ENCODE measurements around the gene TARBP2. TPM values are rescaled to one million over a fixed set of nuclear protein-coding genes. Genes with fewer than 3 reads are reported as not detected.

TARBP2 gene
- polyA plus RNA-seq, 1 of the 3 experiments (the other 2 are of a cell fraction) = 57.8 TPM

DNA sequence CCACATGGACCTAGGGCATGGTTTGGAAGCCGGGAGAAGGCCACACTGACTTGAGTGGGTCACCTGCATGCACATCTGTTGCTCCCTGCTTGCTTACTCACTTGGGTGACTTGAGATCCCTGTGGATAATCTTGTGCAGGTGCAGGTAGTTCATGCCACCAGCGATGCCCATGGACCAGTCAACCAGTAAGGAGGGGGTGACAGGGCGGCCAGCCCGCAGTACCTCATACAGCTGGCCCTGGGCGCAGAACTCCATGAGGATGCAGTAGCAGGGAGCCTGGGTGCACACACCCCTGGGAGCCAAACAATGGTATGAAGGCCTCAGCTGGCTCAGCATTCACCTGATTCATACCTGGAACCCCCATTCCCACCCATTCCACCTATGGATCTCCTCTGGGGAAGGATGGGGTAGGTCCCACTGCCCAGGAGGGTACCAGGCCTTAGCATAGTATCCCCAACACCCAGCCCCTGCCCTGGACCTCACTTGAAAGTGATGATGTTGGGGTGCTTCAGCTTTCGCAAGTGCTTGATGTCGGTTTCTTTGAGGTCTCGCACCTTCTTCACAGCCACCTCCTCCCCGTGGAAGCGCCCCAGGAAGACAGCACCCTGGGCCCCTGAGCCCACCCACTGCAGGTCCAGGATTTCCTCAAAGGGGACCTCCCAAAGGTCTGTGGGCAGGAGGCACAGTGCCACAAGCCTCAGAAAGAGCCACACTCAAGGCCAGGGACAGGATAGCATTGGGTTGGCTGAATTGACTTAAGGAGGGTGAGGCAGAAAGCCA, 14.9 kb upstream of the TARBP2 start (continued):
- TF ChIP-seq NFIC (IDR thresholded peaks at IDR 0.05; ENCODE audit: borderline replicate concordance) = no peak
- TF ChIP-seq TAF1 (IDR thresholded peaks at IDR 0.05; ENCODE audit: borderline replicate concordance, low read depth, low read length) = no peak
- no peak for TF ChIP-seq GATA2 (CRISPR knock-in tag; IDR thresholded peaks at IDR 0.05)
- TF ChIP-seq SMC3 (IDR thresholded peaks at IDR 0.05; ENCODE audit: low read depth, low read length) = no peak
- TF ChIP-seq, protein P1, sequence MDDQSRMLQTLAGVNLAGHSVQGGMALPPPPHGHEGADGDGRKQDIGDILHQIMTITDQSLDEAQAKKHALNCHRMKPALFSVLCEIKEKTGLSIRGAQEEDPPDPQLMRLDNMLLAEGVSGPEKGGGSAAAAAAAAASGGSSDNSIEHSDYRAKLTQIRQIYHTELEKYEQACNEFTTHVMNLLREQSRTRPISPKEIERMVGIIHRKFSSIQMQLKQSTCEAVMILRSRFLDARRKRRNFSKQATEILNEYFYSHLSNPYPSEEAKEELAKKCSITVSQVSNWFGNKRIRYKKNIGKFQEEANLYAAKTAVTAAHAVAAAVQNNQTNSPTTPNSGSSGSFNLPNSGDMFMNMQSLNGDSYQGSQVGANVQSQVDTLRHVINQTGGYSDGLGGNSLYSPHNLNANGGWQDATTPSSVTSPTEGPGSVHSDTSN (IDR thresholded peaks at IDR 0.05) = no peak

DNA sequence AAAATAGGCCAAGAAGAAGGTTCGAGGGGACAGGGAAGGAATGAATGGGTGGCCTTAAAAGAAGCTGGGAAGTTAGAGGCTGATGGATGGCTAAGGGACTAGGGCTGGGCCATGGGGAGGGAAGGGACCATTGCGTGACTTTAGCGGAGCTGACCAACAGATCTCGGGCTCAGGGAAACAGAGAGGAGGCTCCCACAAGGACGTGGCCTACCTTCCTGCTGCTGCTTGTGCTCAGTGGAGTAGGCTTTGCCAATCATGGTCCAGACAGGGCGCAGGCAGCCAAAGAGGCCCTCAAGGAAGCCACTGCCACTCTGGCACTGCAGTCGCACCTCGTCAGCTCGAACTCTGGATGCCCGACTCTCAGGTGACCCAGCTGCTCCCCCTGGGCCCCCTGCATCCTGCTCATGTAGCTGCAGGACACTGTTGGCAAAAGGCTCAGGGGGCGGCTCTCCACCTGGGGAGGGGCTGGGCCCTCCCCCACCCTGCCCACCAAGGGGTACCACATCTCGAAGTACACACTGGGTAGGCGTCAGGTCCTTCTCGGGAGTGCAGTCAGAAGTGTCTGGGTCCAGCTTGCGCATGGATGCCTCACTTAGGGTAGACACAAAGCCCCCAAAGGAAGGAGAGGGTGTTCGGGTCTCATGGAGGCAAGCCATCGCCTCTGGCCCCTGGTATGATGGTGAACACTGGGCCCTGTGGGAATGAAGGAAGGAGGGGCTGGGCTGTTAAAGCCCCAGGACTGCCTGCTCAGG, 14.2 kb upstream of the TARBP2 start:
- CTCF ChIA-PET = interaction anchor here (1.2 to 2.9 kb wide), 2 partner anchors 11 to 22 kb away, joined by 3 to 13 read pairs; no protein-coding TSS in a partner anchor
- POLR2A ChIA-PET = interaction anchor here (1.1 kb wide), 1 partner anchor 8 kb away, joined by 3 read pairs; no protein-coding TSS in a partner anchor

More for the DNA sequence above, 14.2 kb upstream of the TARBP2 start:
- H3K9ac ChIP-seq = no peak overlapping the region
- TF ChIP-seq ELF1 (IDR thresholded peaks at IDR 0.05) (no peak), TAF1 (IDR thresholded peaks at IDR 0.05; ENCODE audit: borderline replicate concordance, low read depth, low read length) (no peak), GATA2 (CRISPR knock-in tag; IDR thresholded peaks at IDR 0.05) (no peak), POLR2AphosphoS5 (IDR thresholded peaks at IDR 0.05; ENCODE audit: low read depth, low read length) (no peak), SMC3 (IDR thresholded peaks at IDR 0.05; ENCODE audit: low read depth, low read length) (no peak), SIN3A (IDR thresholded peaks at IDR 0.05; ENCODE audit: borderline replicate concordance, low read depth, low read length) (no peak), RCOR1 (IDR thresholded peaks at IDR 0.05; ENCODE audit: low read length) (no peak), JUND (IDR thresholded peaks at IDR 0.05) (no peak), NFIC (IDR thresholded peaks at IDR 0.05; ENCODE audit: borderline replicate concordance) (no peak)
- TF ChIP-seq, protein P2, sequence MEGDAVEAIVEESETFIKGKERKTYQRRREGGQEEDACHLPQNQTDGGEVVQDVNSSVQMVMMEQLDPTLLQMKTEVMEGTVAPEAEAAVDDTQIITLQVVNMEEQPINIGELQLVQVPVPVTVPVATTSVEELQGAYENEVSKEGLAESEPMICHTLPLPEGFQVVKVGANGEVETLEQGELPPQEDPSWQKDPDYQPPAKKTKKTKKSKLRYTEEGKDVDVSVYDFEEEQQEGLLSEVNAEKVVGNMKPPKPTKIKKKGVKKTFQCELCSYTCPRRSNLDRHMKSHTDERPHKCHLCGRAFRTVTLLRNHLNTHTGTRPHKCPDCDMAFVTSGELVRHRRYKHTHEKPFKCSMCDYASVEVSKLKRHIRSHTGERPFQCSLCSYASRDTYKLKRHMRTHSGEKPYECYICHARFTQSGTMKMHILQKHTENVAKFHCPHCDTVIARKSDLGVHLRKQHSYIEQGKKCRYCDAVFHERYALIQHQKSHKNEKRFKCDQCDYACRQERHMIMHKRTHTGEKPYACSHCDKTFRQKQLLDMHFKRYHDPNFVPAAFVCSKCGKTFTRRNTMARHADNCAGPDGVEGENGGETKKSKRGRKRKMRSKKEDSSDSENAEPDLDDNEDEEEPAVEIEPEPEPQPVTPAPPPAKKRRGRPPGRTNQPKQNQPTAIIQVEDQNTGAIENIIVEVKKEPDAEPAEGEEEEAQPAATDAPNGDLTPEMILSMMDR (IDR thresholded peaks at IDR 0.05) = no peak
- TF ChIP-seq, protein P3, sequence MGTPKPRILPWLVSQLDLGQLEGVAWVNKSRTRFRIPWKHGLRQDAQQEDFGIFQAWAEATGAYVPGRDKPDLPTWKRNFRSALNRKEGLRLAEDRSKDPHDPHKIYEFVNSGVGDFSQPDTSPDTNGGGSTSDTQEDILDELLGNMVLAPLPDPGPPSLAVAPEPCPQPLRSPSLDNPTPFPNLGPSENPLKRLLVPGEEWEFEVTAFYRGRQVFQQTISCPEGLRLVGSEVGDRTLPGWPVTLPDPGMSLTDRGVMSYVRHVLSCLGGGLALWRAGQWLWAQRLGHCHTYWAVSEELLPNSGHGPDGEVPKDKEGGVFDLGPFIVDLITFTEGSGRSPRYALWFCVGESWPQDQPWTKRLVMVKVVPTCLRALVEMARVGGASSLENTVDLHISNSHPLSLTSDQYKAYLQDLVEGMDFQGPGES (IDR thresholded peaks at IDR 0.05; ENCODE audit: low read depth, low read length) = no peak
- peaks cover 41% of the 10 kb centered on the region for H3F3A ChIP-seq (replicated peaks; ENCODE audit: insufficient read depth)
- H3K27ac ChIP-seq (ENCODE audit: low read depth in 2 of 2, low read length in 1 of 2) = no peak overlapping the region; a peak in 1 of 4 replicates
- no peak for DNase-seq
- peaks cover 20% of the 10 kb centered on the region for H4K20me1 ChIP-seq (ENCODE audit: insufficient read depth)
- no peaks in the 10 kb centered on the region for H3K9me2 ChIP-seq
- no peak overlapping the region for H3K4me2 ChIP-seq
- H3K36me3 ChIP-seq (replicated peaks in 1 of 2; ENCODE audit: control insufficient read depth in 1 of 2, insufficient read depth in 2 of 2, low read length in 1 of 2) = peaks cover 39 to 43% of the 10 kb centered on the region in 2 experiments
- H3K27me3 ChIP-seq (ENCODE audit: insufficient read depth) = no peaks in the 10 kb centered on the region
- no peak overlapping the region for H2AFZ ChIP-seq (ENCODE audit: low read depth)
- peaks cover 0 to 2% of the 10 kb centered on the region in 2 experiments; a peak in 1 of 4 replicates for H3K4me1 ChIP-seq (ENCODE audit: control insufficient read depth in 1 of 2, insufficient read depth in 2 of 2, low read depth in 1 of 2, low read length in 1 of 2)
- H3K4me3 ChIP-seq (ENCODE audit: low read depth in 2 of 2, low read length in 1 of 2) = no peak overlapping the region
- peaks cover 40% of the 10 kb centered on the region; the same call in 1 of the 2 replicates for H3K79me2 ChIP-seq (ENCODE audit: insufficient read depth)
- WGBS (ENCODE audit: low lambda C conversion rate) = 93% methylated on average over 10 of the region's 17 CpGs
- no peaks in the 10 kb centered on the region for H3K9me3 ChIP-seq

Data from SK-N-SH (cell line).